Measurements from ENCODE around the gene BICRA. TPM values are rescaled to one million over a fixed set of nuclear protein-coding genes. Genes with fewer than 3 reads are reported as not detected.

Gene BICRA
- polyA plus RNA-seq, 3 donors = 0.08 to 4.6 TPM; not detected in 1

- 93% methylated on average over 27 of the region's 27 CpGs for WGBS (ENCODE audit: insufficient coverage)
- no peak for TF ChIP-seq CTCF (IDR thresholded peaks at IDR 0.05)
- H3K79me2 ChIP-seq (ENCODE audit: insufficient read depth, low read length) = peaks cover 26% of the 10 kb centered on the region
- peaks cover 2% of the 10 kb centered on the region for H3K4me1 Mint-ChIP-seq
- H3K4me2 ChIP-seq (replicated peaks; ENCODE audit: extremely low read depth, low read length, poor library complexity, severe bottlenecking) = no peak overlapping the region
- no peak overlapping the region for H3K27ac Mint-ChIP-seq
- no peaks in the 10 kb centered on the region for H3K9me3 ChIP-seq (replicated peaks in 1 of 2; ENCODE audit: control insufficient read depth in 1 of 2, insufficient read depth in 1 of 2, low read length in 2 of 2)
- H3K27ac ChIP-seq (ENCODE audit: low read depth in 1 of 2, low read length in 2 of 2) = no peak overlapping the region
- H3K36me3 ChIP-seq (replicated peaks in 1 of 2; ENCODE audit: control insufficient read depth in 1 of 2, insufficient read depth in 2 of 2, low read length in 2 of 2) = peaks cover 90 to 100% of the 10 kb centered on the region in 2 donors
- intact Hi-C loops (cut with micrococcal nuclease) = no loop called here
- H2AFZ ChIP-seq (ENCODE audit: insufficient read depth, low read depth, low read length, poor library complexity, severe bottlenecking) = no peak overlapping the region
- H3K27me3 Mint-ChIP-seq (ENCODE audit: low read depth in 3 of 3) = peaks cover 0 to 1% (median 0%) of the 10 kb centered on the region in 3 donors
- no peak overlapping the region for H3K4me3 Mint-ChIP-seq
- no peak overlapping the region for H3K4me3 ChIP-seq (replicated peaks in 1 of 3; ENCODE audit: low read depth in 2 of 3, low read length in 3 of 3)
- DNase-seq = no peak
- H4K20me1 ChIP-seq (ENCODE audit: insufficient read depth, low read length) = peaks cover 57% of the 10 kb centered on the region
- H3K27me3 ChIP-seq (ENCODE audit: control insufficient read depth in 2 of 2, insufficient read depth in 2 of 2, low read length in 2 of 2) = no peaks in the 10 kb centered on the region
- H3K4me1 ChIP-seq (ENCODE audit: control insufficient read depth in 1 of 2, insufficient read depth in 2 of 2, low read length in 2 of 2) = no peaks in the 10 kb centered on the region
- no peak overlapping the region for H3K9ac ChIP-seq (ENCODE audit: insufficient read depth, low read length, poor library complexity, severe bottlenecking)
- no peaks in the 10 kb centered on the region for H3K9me3 Mint-ChIP-seq
- H3K36me3 Mint-ChIP-seq = peaks cover 75 to 95% of the 10 kb centered on the region in 2 donors
Measured at GRCh38 chr19:47752440-47753211, 143.7 kb downstream of the BICRA start.

Small RNA genes lying within 50 kb of the gene (small RNA-seq; reads per million reads assigned to genes)
- not detected for gene RN7SL322P (ENCODE audit: insufficient read length, low read depth)

Other genes starting within 250 kb of the BICRA start
- gene MEIS3, start 189.6 kb upstream of the BICRA start, polyA plus RNA-seq = not detected
- not detected for gene SLC8A2, start 137.2 kb upstream of the BICRA start, polyA plus RNA-seq
- gene KPTN, start 124.9 kb upstream of the BICRA start, polyA plus RNA-seq = 1 to 10 TPM; 9.5 to 9.7 (median 9.5) TPM
- gene NAPA, start 94.1 kb upstream of the BICRA start, polyA plus RNA-seq = 100 to 1,000 TPM in 2 of 3 donors, 10 to 100 TPM in 1; 77.5 to 135 (median 111) TPM
- gene ZNF541, start 36.0 kb upstream of the BICRA start, polyA plus RNA-seq = not detected
- gene EHD2, start 104.3 kb downstream of the BICRA start, polyA plus RNA-seq = not detected
- 100 to 1,000 TPM in 1 of 3 donors, 10 to 100 TPM in 2; 47.5 to 193 (median 70.4) TPM for gene NOP53, start 136.4 kb downstream of the BICRA start, polyA plus RNA-seq
- gene SELENOW, start 169.6 kb downstream of the BICRA start, polyA plus RNA-seq = 100 to 1,000 TPM; 103 to 204 (median 171) TPM
- gene TPRX1, start 195.4 kb downstream of the BICRA start, polyA plus RNA-seq = not detected
- gene CRX, start 212.8 kb downstream of the BICRA start, polyA plus RNA-seq = not detected

Measured in CD14-positive monocyte (primary cell).